AG09309 (cell line): ENCODE results near the gene RPS23.
"Not testable (repeated sequence)": the region's sequence is repeated elsewhere in the genome, so short reads cannot be mapped to it uniquely, and the experiment has no call there.

ENCODE experiments used
- DNase-seq: peaks from one replicate; pipeline ENCODE4 v3.0.0-alpha.2; 2010; ENCODE audit warnings: low read depth
- H3K4me3 ChIP-seq: 2 replicates; pipeline ENCODE4 v1.5.1; 2011; ENCODE audit warnings: mild to moderate bottlenecking, low read depth, low read length, moderate library complexity; ENCODE audit not compliant: control insufficient read depth
- TF ChIP-seq, protein P1 (sequence below): IDR thresholded peaks from 2 replicates; pipeline ENCODE4 v1.5.1; 2011; ENCODE audit warnings: mild to moderate bottlenecking, low read depth, low read length, inconsistent platforms; ENCODE audit not compliant: insufficient read depth, control insufficient read depth; ENCODE audit errors: missing control alignments

RPS23 gene

DNA sequence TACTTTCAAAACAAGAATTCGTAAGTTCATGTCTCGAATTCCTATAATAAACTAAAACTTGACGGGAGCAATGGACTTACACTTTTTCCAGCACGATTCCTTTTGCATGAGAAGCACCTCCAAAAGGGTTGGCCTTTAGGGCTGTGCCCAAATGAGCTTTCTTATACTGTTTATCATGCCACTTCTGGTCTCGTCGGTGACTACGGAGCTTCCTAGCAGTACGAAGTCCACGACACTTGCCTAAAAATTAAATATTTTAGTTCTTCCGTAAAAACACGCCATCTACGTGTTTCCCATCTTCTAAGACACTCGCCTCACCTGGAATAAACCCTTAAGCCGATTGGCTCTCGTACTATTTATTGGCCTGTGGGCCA lies 554 bp downstream of the RPS23 start:
- TF ChIP-seq, protein P1, sequence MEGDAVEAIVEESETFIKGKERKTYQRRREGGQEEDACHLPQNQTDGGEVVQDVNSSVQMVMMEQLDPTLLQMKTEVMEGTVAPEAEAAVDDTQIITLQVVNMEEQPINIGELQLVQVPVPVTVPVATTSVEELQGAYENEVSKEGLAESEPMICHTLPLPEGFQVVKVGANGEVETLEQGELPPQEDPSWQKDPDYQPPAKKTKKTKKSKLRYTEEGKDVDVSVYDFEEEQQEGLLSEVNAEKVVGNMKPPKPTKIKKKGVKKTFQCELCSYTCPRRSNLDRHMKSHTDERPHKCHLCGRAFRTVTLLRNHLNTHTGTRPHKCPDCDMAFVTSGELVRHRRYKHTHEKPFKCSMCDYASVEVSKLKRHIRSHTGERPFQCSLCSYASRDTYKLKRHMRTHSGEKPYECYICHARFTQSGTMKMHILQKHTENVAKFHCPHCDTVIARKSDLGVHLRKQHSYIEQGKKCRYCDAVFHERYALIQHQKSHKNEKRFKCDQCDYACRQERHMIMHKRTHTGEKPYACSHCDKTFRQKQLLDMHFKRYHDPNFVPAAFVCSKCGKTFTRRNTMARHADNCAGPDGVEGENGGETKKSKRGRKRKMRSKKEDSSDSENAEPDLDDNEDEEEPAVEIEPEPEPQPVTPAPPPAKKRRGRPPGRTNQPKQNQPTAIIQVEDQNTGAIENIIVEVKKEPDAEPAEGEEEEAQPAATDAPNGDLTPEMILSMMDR: no peak
- no peak for DNase-seq
- peak overlapping the region; percentile 64 for H3K4me3 ChIP-seq

DNA sequence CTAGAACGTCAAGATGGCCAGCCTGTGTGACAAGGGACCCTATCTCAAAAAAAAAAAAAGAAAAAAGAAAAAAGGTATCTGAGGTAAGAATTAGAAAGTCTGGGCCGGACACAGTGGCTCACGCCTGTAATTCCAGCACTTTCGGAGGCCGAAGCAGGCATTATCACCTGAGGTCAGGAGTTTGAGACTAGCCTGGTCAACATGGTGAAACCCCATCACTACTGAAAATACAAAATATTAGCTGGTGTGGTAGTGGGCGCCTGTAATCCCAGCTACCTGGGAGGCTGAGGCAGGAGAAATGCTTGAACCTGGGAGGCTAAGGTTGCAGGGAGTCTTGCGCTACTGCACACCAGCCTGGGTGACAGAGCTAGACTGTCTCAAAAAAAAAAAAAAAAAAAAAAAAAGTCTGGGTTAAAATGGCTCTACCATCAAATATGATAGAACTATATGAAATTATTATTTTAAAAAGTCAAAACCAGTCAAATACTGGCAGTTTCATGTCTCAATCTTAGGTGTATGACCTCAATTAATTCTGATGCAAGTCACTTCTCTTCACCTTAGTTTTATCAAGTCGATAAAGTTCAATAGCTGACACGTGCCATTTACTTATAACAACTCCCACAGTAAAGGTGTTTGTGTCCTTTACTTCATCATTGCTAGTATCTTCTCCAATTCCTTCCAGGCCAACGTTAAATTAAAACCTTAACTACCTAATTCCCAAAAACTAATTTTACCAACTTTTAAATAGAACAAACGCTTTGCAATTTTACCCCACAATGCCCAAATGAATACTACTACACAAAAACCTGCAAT lies 1.1 kb downstream of the RPS23 start:
- H3K4me3 ChIP-seq: peak overlapping the region; percentile 64
- TF ChIP-seq, protein P1: no peak
- DNase-seq: no peak

DNA sequence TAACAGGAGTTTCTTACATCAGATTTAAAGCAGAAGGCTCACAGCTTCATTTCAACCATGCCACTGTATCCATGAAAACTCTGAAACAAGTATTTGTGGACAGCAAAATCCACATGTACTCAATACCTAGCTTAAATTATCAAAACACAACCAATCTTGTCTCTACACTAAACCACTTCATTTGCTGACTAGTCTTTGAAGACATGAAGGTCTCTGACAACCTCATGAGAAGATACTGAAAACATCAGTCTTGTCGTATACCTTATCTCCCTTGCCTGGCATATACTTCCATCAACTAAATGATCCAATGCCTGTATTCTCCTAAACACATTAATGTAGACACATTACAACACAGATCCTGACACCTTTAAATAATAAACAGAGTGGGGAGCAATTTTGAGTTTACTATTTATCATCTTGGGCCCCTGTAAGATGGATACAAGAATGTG lies 2.9 kb downstream of the RPS23 start:
- no peak overlapping the region for H3K4me3 ChIP-seq
- TF ChIP-seq, protein P1: no peak
- no peak for DNase-seq

DNA sequence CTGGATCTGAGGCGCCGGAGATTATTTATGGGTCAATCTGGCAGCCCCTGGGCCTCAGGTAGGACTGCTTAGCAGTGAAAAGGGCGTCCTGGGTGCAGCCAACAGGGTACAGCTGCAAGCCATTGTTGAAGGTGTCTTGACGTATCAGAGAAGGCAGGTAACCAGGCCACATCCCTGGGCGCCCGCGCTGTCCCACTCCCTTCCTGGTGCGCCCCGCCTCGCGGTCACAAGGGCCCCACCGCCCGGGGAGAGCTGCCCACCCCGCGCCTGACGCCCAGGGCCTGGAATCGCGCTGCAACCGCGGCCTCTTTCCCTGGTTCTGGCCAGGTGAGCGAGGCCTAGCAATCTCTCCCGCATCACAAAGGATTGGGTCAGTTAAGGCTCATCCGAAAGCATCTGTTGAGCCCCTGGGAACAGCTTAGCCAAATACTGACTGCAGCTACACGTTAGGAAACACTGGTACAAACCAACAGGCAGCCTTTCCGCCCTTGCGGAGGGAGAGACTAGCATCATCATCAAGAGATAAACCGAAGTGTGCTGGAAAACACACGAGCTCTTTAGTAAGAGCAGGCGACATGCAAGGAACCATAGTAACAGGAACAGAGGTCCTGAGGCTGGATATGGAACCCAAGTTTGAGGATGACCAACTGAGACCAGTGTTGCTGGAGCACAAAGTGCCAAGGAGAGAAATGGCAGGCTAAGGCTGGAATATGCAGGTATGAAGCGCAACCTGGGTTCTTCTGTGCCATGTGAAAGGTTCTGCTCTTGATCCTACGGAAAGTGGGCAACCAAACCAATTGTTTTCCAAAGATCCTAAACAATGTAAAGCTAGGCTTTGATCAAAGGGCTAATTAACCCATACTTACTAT lies 3.6 kb downstream of the RPS23 start:
- DNase-seq: no peak
- no peak overlapping the region for H3K4me3 ChIP-seq
- TF ChIP-seq, protein P1: no peak

DNA sequence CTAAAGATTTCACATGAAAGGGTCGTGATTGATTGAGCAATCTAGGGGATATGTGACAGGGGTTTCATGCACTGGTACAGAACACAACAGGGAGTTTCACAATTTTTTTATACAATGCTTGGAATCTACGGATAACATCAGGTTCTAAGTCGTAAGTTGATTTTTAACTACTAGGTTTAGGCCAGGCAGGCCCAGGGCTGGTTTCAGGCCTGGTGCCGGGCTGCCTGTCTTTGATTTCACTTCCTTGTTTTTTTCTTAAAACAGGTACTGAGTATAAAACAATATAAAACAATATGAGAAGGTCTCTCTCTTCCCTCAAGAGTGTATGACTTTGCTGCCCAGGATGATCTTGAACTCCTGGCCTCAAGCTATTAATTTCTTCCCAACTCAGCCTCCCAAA lies 4.7 kb downstream of the RPS23 start:
- not testable (repeated sequence) for DNase-seq, H3K4me3 ChIP-seq

DNA sequence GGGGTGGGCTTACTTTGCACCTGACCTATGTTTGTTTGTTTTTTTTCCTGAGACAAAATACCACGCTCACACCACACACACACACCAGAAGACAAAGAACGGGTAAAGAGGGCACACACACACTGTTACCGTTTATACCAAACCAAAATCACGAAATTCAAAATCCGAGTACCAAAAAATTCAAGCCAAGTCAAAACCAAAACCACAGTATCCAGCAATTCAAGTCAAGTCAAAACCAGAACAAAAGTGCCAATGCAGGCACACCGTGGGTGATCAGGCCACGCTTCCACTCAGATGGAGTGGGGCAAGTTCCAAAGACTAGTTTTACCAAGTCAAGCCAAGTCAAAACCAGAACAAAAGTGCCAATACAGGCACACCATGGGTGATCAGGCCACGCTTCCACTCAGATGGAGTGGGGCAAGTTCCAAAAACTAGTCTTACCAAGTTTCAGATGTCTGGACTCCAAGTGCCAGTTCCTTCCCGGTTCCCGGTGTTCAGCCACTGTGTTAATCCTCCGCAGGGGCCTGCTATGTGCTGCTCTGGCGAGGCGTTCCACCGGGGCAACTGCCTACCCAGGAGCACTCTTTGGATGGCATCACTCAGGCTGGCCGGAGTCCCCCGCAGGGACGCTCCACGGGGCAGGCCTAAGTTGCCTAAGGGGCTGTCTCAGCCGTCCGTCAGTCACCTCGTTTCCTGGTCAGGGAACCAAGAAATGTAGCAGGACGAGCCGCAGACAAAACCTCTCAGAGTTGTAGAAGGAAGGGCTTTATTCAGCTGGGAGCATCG lies 5.4 kb downstream of the RPS23 start:
- not testable (repeated sequence) for DNase-seq, H3K4me3 ChIP-seq

DNA sequence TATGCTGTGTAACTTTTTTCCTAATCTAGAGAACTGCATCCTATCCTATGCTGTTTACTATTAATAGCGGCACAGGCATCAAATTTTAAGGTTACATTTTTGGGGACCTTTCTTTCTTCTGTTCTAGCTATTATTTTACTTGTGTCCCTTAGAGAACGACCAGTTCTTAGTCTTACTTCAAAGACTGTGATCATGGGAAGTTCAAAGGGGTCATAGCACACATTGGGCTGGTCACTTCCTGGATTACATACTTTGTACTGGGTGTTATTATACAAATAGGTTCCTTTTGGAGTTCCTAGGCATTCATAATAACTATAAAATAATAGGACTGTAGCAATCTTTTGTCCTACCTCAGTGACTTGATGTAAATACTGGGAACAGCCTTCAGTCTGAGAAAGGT lies 8.8 kb downstream of the RPS23 start:
- H3K4me3 ChIP-seq, DNase-seq: not testable (repeated sequence)

DNA sequence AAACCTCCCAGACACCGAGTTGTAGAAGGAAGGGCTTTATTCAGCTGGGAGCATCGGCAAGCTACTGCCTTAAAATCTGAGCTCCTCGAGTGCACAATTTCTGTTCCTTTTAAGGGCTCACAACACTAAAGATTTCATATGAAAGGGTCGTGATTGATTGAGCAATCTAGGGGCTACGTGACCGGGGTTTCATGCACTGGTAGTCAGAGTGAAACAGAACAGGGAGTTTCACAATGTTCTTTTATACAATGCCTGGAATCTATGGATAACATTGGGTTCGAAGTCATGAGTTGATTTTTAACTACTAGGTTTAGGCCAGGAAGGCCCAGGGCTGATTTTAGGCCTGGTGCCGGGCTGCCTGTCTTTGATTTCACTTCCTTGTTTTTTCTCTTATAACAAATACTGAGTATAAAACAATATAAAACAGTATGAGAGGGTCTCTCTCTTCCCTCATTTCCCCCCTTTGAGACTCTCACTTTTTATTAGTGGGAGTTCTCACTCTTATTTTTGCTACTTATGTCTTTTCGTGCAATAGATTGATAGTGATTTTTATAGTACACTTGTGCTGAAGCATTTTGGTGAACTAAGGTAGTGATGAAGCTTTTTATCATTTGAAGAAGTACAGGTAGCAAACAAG lies 10.7 kb downstream of the RPS23 start:
- H3K4me3 ChIP-seq, DNase-seq: not testable (repeated sequence)
